Fibroblast of skin of abdomen (primary cell): Measurements from ENCODE around the gene GPBP1. TPM values are rescaled to one million over a fixed set of nuclear protein-coding genes. Genes with fewer than 3 reads are reported as not detected.
"Not testable (repeated sequence)": the region's sequence is repeated elsewhere in the genome, so short reads cannot be mapped to it uniquely, and the experiment has no call there.

Experiments used
- DNase-seq: peaks from one replicate; pipeline ENCODE4 v3.0.0-alpha.2; 2013
- polyA plus RNA-seq, 2 experiments: library from polyadenylated mRNA; unstranded; fragments of 120-200 nt; gene quantifications; one replicate each; pipeline ENCODE4 v1.2.1, GENCODE V29; 2013; ENCODE audit not compliant: insufficient read length in 2 of 2

GPBP1 gene, protein sequence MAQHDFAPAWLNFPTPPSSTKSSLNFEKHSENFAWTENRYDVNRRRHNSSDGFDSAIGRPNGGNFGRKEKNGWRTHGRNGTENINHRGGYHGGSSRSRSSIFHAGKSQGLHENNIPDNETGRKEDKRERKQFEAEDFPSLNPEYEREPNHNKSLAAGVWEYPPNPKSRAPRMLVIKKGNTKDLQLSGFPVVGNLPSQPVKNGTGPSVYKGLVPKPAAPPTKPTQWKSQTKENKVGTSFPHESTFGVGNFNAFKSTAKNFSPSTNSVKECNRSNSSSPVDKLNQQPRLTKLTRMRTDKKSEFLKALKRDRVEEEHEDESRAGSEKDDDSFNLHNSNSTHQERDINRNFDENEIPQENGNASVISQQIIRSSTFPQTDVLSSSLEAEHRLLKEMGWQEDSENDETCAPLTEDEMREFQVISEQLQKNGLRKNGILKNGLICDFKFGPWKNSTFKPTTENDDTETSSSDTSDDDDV
- 51.3 TPM for polyA plus RNA-seq (2013, experiment 1 of 2; ENCODE audit: insufficient read length)
- polyA plus RNA-seq (2013, experiment 2 of 2; ENCODE audit: insufficient read length), result 51.5 TPM

DNA sequence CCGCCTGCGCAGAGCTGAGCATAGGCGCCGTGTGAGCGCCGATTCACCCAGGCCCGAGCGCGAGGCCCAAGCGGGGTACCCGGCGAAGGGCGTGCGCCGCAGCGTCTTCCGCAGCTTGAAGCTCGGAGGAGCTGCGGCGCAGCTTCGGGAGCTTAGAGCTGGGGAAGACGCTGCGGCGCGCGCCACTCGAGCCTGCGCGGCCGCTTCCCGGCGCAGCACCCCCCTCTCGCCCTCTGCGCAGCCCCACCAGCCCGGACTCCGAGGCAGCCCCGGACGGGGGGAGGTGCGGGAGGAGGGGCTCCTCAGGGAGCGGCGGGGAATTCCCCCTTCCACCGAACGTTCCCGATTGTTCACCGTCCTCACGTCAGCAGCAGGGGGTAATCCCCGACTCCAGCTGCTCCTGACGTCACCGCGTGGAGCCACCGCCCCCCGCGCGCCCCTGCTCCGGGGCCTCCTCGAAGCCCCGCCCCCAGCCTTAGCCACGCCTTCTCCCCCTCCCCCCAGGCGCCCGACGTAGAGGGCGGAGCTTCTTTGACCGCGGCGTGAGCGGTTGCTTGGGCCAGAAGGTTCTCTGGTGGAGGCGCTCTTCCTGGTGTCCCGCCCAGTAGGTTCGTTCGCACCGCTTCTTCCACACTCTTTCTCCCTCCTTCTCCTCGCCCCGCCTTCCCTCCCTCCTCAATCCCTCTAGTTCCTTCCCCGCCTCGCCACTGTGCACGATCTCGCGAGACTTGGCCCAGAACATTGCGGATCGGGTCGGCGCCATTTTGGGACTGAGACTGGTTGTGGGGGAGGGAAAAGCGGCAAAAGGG is at the start of gene GPBP1:
Gene GPBP1, plus strand, starts transcription at position 741 of the 809 bp plus-strand sequence. CDS start 40,072 bp downstream, outside the sequence.
- peak; percentile 100 for DNase-seq

DNA sequence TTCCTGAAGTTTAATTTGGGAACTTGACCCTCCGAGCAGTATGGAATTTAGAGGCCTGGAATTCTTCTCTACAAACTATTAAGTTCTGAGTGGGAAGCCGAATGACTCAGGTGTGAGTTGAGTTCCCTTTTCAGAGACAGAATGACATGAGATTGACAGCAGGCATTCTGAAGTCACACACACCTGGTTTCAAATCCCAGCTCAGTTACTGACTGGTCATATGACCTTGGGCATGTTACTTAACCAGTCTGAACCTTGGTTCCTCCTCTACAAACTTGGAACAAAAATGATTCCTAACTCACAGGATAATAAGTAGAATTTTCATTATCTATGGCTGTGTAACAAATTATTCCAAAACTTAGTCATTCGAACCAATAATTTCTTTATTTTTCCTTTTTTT is 45.5 kb upstream of the GPBP1 start:
- DNase-seq, result no peak

DNA sequence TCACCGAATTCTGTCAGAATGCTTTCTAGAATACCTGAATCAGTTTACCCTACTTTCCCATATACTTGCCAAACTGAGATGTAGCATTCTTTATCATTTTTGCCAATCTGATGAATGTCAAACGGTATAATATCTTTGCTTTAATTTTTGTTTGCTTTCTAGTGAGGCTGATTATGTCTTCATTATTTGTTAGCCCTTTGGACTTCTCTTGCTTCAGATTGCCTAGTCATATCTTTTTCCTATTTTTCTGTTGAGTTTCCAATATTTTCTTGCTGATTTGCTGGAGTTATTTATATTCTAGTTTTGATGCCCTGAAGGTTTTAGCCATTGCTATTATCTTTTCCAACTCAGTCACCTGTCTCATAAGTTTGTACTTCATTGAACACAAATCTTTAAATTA is 40.3 kb upstream of the GPBP1 start:
- DNase-seq, result no peak

DNA sequence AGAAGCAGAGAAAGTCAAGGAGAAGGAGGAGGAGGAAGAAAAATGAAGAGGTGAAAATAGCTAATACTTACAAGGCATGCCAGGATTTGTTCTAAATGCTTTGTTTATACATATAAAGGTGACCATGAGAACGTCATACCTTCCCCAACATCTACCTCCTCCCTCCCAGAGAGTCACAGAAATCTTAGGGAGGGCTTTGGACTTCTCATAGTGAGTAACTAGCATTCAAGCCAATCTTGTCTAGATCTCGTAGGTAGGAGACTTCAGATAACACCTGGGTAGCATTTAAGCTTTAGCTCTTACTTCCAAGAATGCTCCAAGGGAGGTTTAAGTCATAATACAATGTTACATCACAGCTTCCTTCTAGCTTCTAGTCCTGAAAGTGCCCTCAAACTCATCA is 36.5 kb upstream of the GPBP1 start:
- no peak for DNase-seq

DNA sequence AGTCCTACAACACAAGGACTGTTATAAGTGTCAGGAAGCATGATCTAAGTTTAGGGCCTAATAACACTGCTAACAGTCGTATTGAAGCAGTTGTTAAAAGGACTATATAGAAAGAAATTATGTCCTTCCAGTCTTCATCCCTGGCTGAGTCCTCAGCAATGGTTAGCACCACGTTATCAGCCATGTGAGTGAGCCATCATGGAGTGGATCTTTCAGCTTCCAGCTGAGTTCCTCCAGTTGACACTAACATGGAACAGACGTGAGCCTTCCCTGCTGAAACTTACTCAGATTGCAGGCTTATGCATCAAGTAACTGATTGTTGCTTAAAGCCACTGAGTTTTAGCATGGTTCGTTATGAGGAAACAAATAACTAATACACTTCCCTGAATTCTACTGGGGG is 21.5 kb upstream of the GPBP1 start:
- DNase-seq, result no peak

DNA sequence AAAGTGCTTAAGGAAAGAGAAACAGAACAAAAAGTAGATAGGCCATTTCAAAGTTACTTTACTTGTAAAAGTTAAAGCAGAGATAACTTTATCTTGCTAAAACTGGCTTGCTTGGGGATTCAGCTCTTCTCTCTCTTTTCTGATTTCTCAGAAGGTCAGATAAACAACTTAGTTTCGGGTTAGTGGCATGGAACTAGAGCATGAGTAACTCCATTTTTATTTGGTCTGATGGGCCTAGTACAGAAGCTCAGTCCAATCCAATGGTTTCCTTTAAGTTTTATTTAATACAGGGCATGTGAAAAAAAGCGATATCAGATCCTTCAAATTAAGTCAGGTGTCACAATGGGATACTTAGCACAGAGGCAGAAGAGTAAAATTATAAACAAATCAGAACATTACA is 18.8 kb upstream of the GPBP1 start:
- no peak for DNase-seq

DNA sequence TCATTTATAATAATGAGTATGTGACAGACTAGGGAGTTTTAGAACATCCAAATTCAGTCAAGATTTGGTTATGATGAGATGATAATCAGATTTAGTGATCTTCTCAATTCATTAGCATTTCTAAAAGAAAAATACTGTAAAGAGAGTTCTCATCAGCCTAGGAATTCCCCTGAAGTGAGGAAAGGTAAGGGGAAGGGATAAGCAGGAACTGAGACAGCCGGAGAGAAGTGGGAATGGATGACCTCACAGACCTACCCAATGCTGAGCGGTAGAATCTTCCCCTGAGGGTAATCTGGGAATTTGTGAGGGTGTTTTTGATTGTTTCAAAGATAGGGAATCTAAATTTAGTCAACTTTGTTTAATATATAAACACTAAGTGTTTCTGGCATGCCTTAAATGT is 16.7 kb upstream of the GPBP1 start:
- DNase-seq, result no peak

DNA sequence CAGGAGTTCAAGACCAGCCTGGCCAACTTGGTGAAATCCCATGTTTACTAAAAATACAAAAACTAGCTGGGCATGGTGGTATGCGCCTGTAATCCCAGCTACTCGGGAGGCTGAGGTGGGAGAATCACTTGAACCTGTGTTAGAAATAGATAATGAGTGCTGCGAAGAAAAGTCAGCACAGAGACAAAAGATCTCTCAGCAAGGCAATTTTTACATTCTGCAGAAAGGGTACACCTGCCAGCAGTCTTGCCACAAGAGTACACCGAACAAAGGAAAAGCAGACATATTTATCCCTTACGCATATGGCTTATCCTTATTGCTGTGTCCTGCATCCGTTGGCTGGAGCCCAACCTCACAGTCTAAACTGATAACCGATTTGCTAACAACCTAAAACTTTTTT is 16.2 kb upstream of the GPBP1 start:
- no peak for DNase-seq

DNA sequence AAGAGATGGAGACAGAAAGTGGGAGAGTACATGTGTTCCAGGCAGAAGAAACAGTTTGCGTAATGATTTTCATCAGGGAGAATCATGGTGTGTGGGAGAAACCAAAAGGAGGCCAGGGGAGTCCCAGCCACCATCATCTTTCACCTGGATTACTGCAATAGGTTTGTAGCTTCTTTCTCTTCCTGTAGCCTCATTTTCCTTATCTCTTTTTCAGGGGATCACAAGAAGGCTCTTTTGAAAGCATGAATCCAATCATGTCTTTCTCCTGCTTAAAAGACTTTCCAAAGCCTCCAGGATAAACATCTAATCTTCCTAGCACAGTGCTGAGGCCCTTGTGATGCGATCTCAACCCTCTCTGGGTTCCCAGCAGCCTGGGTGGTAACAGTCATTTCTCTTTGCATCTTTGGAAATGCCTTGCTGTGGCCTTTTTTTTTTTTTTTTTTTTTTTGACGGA is 10.3 kb upstream of the GPBP1 start:
- no peak for DNase-seq

DNA sequence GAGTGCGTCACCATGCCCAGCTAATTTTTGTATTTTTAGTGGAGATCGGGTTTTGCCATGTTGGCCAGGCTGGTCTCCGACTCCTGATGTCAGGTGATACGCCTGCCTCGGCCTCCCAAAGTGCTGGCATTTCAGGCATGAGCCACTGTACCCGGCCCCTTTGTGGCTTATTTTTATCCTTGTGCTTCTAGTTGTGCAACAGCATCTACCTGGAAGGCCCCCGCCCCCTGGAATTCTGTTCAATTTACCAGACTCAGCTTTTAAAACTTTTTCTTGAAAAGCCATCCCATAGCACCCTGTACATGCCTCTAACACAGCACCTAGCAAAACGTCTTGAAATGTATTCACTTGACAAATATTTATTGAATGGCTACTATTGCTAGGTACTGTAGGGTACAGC is 9.7 kb upstream of the GPBP1 start:
- no peak for DNase-seq

DNA sequence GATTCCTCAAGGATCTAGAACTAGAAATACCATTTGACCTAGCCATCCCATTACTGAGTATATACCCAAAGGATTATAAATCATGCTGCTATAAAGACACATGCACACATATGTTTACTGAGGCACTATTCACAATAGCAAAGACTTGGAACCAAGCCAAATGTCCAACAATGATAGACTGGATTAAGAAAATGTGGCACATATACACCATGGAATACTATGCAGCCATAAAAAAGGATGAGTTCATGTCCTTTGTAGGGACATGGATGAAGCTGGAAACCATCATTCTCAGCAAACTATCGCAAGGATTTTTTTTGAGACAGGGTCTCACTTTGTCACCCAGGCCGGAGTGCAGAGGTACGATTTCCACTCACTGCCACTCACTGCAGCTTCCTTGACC is 8.7 kb upstream of the GPBP1 start:
- not testable (repeated sequence) for DNase-seq

DNA sequence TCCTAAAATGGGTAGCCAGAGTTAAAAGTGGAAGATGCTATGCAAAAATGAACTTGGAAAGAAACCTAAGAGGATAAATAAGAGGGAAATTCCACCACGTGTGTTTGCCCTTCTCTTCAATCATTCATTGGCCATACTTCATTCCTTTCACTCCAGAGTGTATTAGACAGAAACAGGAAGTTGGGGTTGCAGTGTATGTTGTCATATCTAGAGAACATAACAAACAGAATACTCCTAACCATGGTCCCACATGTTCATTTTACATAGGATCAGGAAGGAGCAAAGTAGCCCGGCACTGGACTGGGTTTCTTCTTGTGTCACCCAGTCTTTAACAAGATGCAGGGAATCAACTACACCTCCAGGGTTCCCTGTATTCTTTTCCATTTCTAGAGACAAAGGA is 7.6 kb upstream of the GPBP1 start:
- no peak for DNase-seq

DNA sequence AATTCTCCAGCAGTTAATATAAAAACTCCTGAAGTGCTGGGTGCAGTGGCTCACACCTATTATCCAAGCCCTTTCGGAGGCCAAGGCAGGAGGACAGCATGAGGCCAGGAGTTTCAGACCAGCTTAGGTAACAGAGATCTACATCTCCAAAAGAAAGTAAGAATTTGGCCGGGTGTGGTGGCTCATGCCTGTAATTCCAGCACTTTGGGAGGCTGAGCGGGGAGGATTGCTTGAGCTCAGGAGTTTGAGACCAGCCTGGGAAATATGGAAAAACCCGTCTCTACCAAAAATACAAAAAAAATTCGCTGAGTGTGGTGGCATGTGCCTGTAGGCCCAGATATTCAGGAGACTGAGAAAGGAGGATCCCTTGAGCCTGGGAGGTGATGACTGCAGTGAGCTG is 6.7 kb upstream of the GPBP1 start:
- no peak for DNase-seq

DNA sequence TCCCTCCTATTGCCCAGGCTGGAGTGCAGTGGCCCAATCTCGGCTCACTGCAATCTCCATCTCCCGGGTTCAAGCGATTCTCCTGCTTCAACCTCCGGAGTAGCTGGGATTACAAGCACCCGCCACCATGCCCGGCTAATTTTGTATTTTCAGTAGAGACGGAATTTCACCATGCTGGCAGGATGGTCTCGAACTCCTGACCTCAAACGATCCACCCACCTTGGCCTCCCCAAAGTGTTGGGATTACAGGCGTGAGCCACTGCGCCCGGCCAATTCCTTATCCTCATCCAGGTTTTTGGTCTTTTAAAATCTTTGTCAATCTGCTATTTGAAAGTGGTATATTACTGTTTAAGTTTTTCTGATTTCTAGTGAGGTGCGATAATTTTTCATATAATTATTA is 3.7 kb upstream of the GPBP1 start:
- DNase-seq, result not testable (repeated sequence)

DNA sequence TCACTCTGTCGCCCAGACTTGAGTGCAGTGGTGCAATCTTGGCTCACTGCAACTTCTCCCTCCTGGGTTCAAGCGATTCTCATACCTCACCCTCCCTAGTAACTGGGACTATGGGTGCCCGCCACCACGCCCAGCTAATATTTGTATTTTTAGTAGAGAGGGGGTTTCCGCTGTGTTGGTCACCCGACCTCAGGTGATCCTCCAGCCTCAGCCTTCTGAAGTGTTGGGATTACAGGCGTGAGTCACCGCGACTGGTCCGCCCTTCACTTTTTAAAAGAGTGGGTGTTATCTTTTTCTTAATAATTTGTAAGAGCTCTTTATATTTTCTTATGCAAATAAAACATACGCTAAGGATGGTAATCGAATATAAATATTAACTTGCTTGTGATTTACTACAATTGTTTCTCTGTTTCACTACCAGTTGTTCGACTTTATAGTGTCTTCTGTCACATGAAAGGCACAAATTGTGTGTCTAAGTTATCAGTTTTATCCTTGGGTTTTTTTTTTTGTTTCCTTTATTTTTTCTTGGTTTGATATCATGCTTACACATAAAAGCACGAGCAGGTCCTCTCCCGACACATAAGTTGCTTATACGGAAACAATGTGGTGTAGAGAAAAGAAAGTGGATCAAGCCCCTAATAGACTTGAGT is 1.9 kb upstream of the GPBP1 start:
- DNase-seq, result no peak

DNA sequence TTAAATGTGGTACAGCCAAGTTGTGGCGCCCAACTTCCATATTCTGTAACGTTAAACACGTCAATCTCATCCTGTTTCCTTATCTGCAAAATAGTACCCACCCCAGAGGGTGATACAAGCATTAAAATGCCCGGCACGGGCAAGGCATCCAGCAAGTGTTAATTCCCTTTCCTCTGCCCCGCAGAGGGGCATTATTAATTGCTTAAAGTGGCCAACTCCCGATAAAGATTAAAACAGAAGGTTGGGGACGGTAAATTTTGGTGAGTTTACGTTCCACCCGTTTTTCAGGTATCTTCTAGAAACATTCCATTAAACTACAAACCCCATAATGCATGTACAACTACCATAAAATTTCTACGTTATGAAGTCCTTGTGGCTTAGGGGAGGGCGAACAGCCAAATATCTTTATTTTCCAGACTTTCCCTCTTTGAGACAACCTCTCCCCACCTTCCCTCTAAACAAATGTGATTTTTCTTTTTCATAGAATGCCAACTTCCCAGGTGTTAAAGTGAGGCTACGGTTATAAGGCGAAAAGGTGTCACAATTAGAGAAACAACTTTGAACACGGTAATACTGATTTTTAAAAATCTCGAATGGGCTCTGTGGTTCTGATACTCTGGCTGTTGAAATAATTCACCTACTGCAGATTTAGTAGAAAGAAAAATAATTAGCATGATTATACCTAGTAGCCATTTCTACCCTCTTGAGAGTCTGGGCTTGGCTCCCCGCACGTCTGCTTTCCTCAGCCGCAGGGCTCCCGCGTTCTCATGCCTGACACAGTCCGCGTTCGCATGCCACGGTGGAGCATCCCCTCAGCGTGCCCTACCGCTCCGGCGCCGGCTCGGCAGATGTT is 1.2 kb upstream of the GPBP1 start:
- DNase-seq, result no peak

DNA sequence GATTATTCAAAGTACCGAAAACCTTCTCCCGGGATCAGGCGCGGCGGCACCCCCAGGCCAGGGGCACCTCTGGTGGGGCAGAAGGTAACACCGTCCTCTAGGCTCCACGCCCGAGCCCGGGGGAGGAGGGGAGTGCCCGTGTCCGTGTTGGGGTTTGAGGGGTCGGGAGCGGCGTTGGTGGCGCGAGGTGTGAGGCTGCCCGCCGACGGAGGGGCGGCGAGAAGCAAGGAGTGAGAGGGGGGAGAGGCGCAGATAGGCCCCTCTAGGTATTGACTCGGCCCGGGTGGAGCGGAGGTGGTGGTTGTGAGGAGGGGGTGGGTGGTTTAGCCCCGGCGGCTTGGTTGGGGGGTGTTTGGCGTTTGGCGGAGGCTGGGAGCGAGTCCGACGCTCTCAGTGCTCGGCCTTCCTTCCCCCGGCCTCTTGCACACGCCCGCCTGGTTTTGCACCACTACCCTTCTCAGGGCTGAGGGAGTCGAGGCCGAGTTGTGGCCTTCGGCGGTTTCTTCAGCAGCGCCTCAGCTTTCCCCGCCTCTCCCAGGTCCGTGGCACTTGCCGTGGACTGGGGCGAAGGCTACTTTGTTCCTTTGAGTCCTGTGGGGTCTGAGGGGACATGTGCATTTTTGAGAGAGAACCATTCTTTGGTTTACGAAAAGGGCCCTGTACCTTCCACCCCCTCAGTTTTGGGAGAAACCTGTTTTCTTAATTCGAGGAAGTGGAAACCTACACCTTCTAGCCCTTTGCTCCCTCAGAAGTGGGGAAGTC is 450 bp downstream of the GPBP1 start:
- DNase-seq, result peak; percentile 21

DNA sequence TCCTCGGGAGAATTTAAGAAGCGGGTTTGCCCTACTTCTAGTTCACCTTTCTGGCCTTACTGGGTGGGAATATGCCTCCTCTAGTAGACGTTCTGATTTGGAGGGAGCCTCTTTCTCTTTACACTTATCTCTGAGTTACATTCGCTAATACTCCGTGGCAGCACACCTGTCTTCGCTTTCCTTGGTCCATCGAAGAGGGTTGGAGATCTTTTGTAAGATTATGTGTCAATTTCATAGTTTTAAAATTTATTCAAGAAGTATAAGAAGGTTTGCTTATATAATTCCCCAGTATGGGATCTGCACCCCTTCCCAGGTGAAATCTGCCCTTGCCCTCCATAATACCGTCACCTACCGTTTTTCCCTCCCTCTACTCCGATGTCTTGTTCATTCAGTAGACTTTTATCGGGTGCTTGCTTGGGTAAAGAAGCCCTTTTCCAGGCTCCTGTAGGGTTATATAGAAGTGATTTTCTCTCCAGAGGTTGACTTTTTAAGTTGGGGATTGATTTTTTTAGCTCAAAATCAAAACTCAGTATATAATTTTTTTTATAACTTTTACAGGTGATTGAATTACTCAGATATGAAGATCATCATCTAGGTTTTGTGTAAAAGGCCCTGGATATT is 1.1 kb downstream of the GPBP1 start:
- DNase-seq, result no peak

DNA sequence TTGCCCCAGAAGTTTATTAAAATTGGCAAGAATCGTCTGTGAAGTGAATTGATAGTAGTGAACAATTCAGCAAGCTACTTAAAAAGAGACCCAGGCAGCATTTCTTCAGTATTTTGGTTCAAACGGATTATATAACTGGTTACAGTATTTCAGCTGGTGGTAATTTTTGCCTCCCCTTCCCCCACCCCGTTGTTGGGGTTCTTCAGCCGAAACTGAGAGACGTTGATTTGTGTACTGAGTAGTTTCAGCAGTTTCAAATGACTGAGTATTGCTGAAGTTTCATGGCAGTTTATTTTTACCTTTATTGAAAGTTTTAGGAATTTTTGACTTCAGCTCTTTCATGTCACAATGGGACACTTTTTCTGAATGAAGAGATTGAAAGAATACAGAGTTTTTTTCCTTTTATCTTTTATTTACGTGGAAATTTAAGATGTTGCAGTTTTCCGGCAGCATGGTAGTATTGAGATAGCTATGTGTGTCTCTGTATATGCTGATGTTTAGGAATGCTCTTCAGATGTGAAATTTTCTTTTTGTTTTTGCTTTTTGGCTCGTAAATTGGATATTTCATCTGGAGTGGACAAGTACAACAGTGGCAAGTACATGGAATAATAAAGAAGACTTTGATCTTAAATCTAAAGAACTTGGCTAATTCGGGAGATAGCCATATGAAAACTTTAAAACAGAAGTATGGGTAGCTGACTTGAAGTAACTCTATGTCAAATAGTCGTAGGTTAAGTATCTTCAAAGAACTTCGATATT is 1.9 kb downstream of the GPBP1 start:
- no peak for DNase-seq

DNA sequence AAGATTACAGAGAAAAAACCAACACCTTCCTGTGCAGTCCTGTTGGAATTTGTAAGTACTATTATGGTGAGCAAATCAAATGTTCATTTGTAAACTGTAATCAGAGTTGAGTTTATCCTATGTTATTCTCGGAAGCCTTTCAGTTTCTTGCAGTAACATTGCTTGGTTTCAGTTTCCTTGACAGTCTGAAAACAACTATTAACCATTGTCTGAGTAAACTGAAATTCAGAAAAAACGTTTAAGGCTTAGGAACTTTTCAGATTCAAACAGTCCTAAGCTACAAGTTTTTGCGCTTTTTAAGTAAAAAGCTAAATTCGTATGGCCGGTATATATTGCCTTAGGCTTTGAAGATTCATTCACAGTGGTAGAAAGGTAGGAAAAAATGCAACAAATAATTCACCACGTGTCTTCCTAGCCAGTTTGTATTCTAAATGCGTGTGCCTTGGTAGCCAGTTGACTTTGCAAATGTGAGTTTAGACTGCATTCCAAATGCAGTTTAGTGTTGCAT is 2.5 kb downstream of the GPBP1 start:
- DNase-seq, result peak; percentile 53
